Measurements from ENCODE around the gene CEP85L. TPM values are rescaled to one million over a fixed set of nuclear protein-coding genes. Genes with fewer than 3 reads are reported as not detected.

CEP85L gene
- total RNA-seq, 1 experiment from 2014 or later: 4.9 TPM

DNA sequence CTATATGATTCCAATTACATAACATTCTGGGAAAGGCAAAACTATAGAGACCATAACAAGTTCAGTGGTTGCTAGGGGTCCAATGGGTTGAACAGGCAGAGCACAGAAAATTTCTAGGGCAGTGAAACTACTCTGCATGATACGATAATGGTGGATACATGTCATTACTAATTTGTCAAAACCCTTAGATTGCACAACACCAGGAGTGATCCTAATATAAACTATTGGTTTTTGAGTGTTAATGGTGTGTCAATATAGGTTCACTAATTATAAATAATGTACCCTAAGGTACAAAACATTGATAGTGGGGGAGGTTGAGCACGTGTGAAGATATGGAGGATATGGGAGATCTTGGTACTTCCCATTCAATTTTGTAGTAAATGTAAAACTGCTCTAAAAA is 145.7 kb downstream of the CEP85L start:
- CTCF ChIA-PET: no interaction called here
- no peak for TF ChIP-seq ZFX (IDR thresholded peaks at IDR 0.05)
- no peak for TF ChIP-seq ATF3 (IDR thresholded peaks at IDR 0.05)
- no peak for TF ChIP-seq CEBPB (IDR thresholded peaks at IDR 0.05; ENCODE audit: low read depth)
- no peak overlapping the region for H3K4me2 ChIP-seq (ENCODE audit: low read length)
- H3K4me3 ChIP-seq (replicated peaks in 1 of 2; ENCODE audit: low read depth in 1 of 2, low read length in 2 of 2): no peak overlapping the region
- ATAC-seq (no peak), DNase-seq (ENCODE audit: low read depth, low spot score) (no peak)
- no peak overlapping the region for H3K9ac ChIP-seq (ENCODE audit: low read length)
- H3K27ac ChIP-seq (ENCODE audit: low read depth, low read length): no peak overlapping the region
- no peaks in the 10 kb centered on the region for H3K9me2 ChIP-seq (ENCODE audit: insufficient read depth)
- RAD21 ChIA-PET (ENCODE audit: low non-redundant PET in 1 of 2, low total read pairs in 2 of 2, uncharacterized antibody in 2 of 2, unreplicated experiment in 2 of 2): no interaction called here
- BruUV-seq (replicated peaks): no TSS peak
- no peaks in the 10 kb centered on the region for H3K36me3 ChIP-seq (ENCODE audit: control insufficient read depth in 1 of 2, insufficient read depth in 2 of 2, low read length in 2 of 2)
- POLR2A ChIA-PET: no interaction called here
- no peaks in the 10 kb centered on the region for H3K4me1 ChIP-seq (ENCODE audit: control insufficient read depth in 1 of 2, insufficient read depth in 2 of 2, low read length in 2 of 2)
- H4K20me1 ChIP-seq (ENCODE audit: insufficient read depth): no peaks in the 10 kb centered on the region
- H2AFZ ChIP-seq (ENCODE audit: low read depth, low read length, poor library complexity, severe bottlenecking): no peak overlapping the region
- no peaks in the 10 kb centered on the region for H3K27me3 ChIP-seq (ENCODE audit: insufficient read depth, low read length)
- no peaks in the 10 kb centered on the region for H3K9me3 ChIP-seq (ENCODE audit: control insufficient read depth in 1 of 2, insufficient read depth in 1 of 2, low read depth in 1 of 2, low read length in 2 of 2)
- no peaks in the 10 kb centered on the region for H3K79me2 ChIP-seq (ENCODE audit: insufficient read depth, low read length)
- intact Hi-C loops (cut with micrococcal nuclease): loop anchor here (5.0 to 10.0 kb wide), 2 partner anchors 528 to 661 kb away; no protein-coding TSS in a partner anchor

- DNase-seq (ENCODE audit: low read depth, low spot score): no peak
- H3K9ac ChIP-seq (ENCODE audit: low read length): no peak overlapping the region
- H3K4me2 ChIP-seq (ENCODE audit: low read length): no peak overlapping the region
- no peaks in the 10 kb centered on the region for H4K20me1 ChIP-seq (ENCODE audit: insufficient read depth)
- ChIA-PET RAD21 (ENCODE audit: low non-redundant PET in 1 of 2, low total read pairs in 2 of 2, uncharacterized antibody in 2 of 2, unreplicated experiment in 2 of 2) (no interaction called here), CTCF (no interaction called here), POLR2A (no interaction called here)
- TF ChIP-seq, protein P1, sequence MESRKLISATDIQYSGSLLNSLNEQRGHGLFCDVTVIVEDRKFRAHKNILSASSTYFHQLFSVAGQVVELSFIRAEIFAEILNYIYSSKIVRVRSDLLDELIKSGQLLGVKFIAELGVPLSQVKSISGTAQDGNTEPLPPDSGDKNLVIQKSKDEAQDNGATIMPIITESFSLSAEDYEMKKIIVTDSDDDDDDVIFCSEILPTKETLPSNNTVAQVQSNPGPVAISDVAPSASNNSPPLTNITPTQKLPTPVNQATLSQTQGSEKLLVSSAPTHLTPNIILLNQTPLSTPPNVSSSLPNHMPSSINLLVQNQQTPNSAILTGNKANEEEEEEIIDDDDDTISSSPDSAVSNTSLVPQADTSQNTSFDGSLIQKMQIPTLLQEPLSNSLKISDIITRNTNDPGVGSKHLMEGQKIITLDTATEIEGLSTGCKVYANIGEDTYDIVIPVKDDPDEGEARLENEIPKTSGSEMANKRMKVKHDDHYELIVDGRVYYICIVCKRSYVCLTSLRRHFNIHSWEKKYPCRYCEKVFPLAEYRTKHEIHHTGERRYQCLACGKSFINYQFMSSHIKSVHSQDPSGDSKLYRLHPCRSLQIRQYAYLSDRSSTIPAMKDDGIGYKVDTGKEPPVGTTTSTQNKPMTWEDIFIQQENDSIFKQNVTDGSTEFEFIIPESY (IDR thresholded peaks at IDR 0.05; ENCODE audit: extremely low read depth, insufficient replicate concordance, low read length): no peak
- TF ChIP-seq CEBPB (IDR thresholded peaks at IDR 0.05; ENCODE audit: low read depth): no peak
- TF ChIP-seq POLR2AphosphoS5 (IDR thresholded peaks at IDR 0.05; ENCODE audit: low read depth, low read length): no peak
- no peaks in the 10 kb centered on the region for H3K36me3 ChIP-seq (ENCODE audit: control insufficient read depth in 1 of 2, insufficient read depth in 2 of 2, low read length in 2 of 2)
- no peak for ATAC-seq
- H3K9me2 ChIP-seq (ENCODE audit: insufficient read depth): no peaks in the 10 kb centered on the region
- BruUV-seq (replicated peaks): no TSS peak
- H3K79me2 ChIP-seq (ENCODE audit: insufficient read depth, low read length): no peaks in the 10 kb centered on the region
- H3K27ac ChIP-seq (ENCODE audit: low read depth, low read length): no peak overlapping the region
- no peak overlapping the region for H3K4me3 ChIP-seq (replicated peaks in 1 of 2; ENCODE audit: low read depth in 1 of 2, low read length in 2 of 2)
- no peaks in the 10 kb centered on the region for H3K27me3 ChIP-seq (ENCODE audit: insufficient read depth, low read length)
- H3K9me3 ChIP-seq (ENCODE audit: control insufficient read depth in 1 of 2, insufficient read depth in 1 of 2, low read depth in 1 of 2, low read length in 2 of 2): no peaks in the 10 kb centered on the region
- H3K4me1 ChIP-seq (ENCODE audit: control insufficient read depth in 1 of 2, insufficient read depth in 2 of 2, low read length in 2 of 2): no peaks in the 10 kb centered on the region
- H2AFZ ChIP-seq (ENCODE audit: low read depth, low read length, poor library complexity, severe bottlenecking): no peak overlapping the region
- intact Hi-C loops (cut with micrococcal nuclease): loop anchor here (5.0 to 10.0 kb wide), 2 partner anchors 527 to 660 kb away; no protein-coding TSS in a partner anchor
Observed at GRCh38 chr6:118504611-118505010, 146.8 kb downstream of the CEP85L start.

Measured in HCT116 (cell line).